Measurements from ENCODE around the gene WNT8B. TPM values are rescaled to one million over a fixed set of nuclear protein-coding genes. Genes with fewer than 3 reads are reported as not detected.

WNT8B gene
- total RNA-seq, 4 donors from 2014 or later, result not detected

GRCh38 chr10:100498059-100498458 lies 35.2 kb downstream of the WNT8B start:
- 100% methylated on average over 1 of the region's 4 CpGs for WGBS, 2 donors (ENCODE audit: low coverage in 1 of 2)

GRCh38 chr10:100501423-100501822 lies 38.6 kb downstream of the WNT8B start:
- no peak for TF ChIP-seq CTCF (IDR thresholded peaks at IDR 0.05)
- TF ChIP-seq POLR2A (IDR thresholded peaks at IDR 0.05), result no peak
- no peak for TF ChIP-seq EP300 (IDR thresholded peaks at IDR 0.05)
- no peak for TF ChIP-seq POLR2AphosphoS5 (IDR thresholded peaks at IDR 0.05)
- no peaks in the 10 kb centered on the region for H3K9me3 ChIP-seq
- H3K36me3 ChIP-seq, result peaks cover 0 to 100% of the 10 kb centered on the region in 2 donors
- no peaks in the 10 kb centered on the region for H3K4me1 ChIP-seq
- no peak overlapping the region for H3K4me3 ChIP-seq
- no peak overlapping the region for H3K27ac ChIP-seq
- ATAC-seq, result no peak
- no peaks in the 10 kb centered on the region for H3K27me3 ChIP-seq

More at GRCh38 chr10:100498059-100498458, 35.2 kb downstream of the WNT8B start:
- no peaks in the 10 kb centered on the region for H3K9me3 ChIP-seq
- no peak overlapping the region for H3K4me3 ChIP-seq
- no peaks in the 10 kb centered on the region for H3K27me3 ChIP-seq
- TF ChIP-seq POLR2A (IDR thresholded peaks at IDR 0.05), result no peak
- no peak for TF ChIP-seq CTCF (IDR thresholded peaks at IDR 0.05)
- TF ChIP-seq EP300 (IDR thresholded peaks at IDR 0.05), result no peak
- no peak for TF ChIP-seq POLR2AphosphoS5 (IDR thresholded peaks at IDR 0.05)
- H3K4me1 ChIP-seq, result no peaks in the 10 kb centered on the region
- ATAC-seq, result no peak
- peaks cover 0 to 100% of the 10 kb centered on the region in 2 donors for H3K36me3 ChIP-seq
- H3K27ac ChIP-seq, result no peak overlapping the region

GRCh38 chr10:100502926-100503494 lies 40.2 kb downstream of the WNT8B start:
- no peaks in the 10 kb centered on the region for H3K27me3 ChIP-seq
- H3K4me3 ChIP-seq, result no peak overlapping the region
- no peak overlapping the region for H3K27ac ChIP-seq
- no peaks in the 10 kb centered on the region for H3K9me3 ChIP-seq
- ATAC-seq, result no peak
- H3K36me3 ChIP-seq, result peaks cover 0 to 100% of the 10 kb centered on the region in 2 donors
- 58 to 100% methylated on average over 1 of the region's 1 CpG for WGBS, 2 donors (ENCODE audit: low coverage in 1 of 2)
- TF ChIP-seq POLR2A (IDR thresholded peaks at IDR 0.05), result no peak
- no peak for TF ChIP-seq CTCF (IDR thresholded peaks at IDR 0.05)
- no peak for TF ChIP-seq POLR2AphosphoS5 (IDR thresholded peaks at IDR 0.05)
- no peak for TF ChIP-seq EP300 (IDR thresholded peaks at IDR 0.05)
- no peaks in the 10 kb centered on the region for H3K4me1 ChIP-seq

GRCh38 chr10:100504096-100504495 lies 41.3 kb downstream of the WNT8B start:
- Histone ChIP-seq H3K27ac (no peak overlapping the region), H3K4me3 (no peak overlapping the region), H3K27me3 (no peaks in the 10 kb centered on the region), H3K4me1 (no peaks in the 10 kb centered on the region), H3K36me3 (peaks cover 0 to 100% of the 10 kb centered on the region in 2 donors), H3K9me3 (no peaks in the 10 kb centered on the region)
- 69 to 76% methylated on average over 5 of the region's 5 CpGs for WGBS, 2 donors (ENCODE audit: low coverage in 1 of 2)
- no peak for ATAC-seq
- TF ChIP-seq POLR2AphosphoS5 (IDR thresholded peaks at IDR 0.05) (no peak), EP300 (IDR thresholded peaks at IDR 0.05) (no peak), CTCF (IDR thresholded peaks at IDR 0.05) (no peak), POLR2A (IDR thresholded peaks at IDR 0.05) (no peak)

GRCh38 chr10:100505164-100505563 lies 42.4 kb downstream of the WNT8B start:
- WGBS, 2 donors (ENCODE audit: low coverage in 1 of 2), result 100% methylated on average over 1 of the region's 2 CpGs; no CpG with 5 or more reads in 1 of the 2 donors

More at GRCh38 chr10:100505164-100505563, 42.4 kb downstream of the WNT8B start:
- Histone ChIP-seq H3K4me3 (no peak overlapping the region), H3K27ac (no peak overlapping the region), H3K9me3 (no peaks in the 10 kb centered on the region), H3K27me3 (no peaks in the 10 kb centered on the region), H3K4me1 (no peaks in the 10 kb centered on the region), H3K36me3 (peaks cover 0 to 97% of the 10 kb centered on the region in 2 donors)
- no peak for ATAC-seq
- TF ChIP-seq POLR2AphosphoS5 (IDR thresholded peaks at IDR 0.05) (no peak), POLR2A (IDR thresholded peaks at IDR 0.05) (no peak)

All from gastroesophageal sphincter (tissue), 4 donors.